Ovary (tissue), 3 donors: ENCODE measurements around the gene DPP3.

ENCODE experiments used
- EP300 ChIP-seq: sonication (generic); formaldehyde crosslinking; IDR thresholded peaks from one replicate; pipeline ENCODE4 v1.6.1; 2017; ENCODE audit warnings: antibody characterized with exemption
- POLR2A ChIP-seq: fragments of 450-650 bp; IDR thresholded peaks from one replicate; pipeline ENCODE4 v1.6.1; 2017; ENCODE audit warnings: antibody characterized with exemption, mild to moderate bottlenecking, moderate library complexity
- TF ChIP-seq, protein P1 (sequence below), 3 donors: fragments of 450-650 bp in 2 of 3; fragments of 200-600 bp in 1 of 3; IDR thresholded peaks; one replicate each; pipeline versions ENCODE4 v1.5.1 to v1.8.0; 2016 to 2022; ENCODE audit warnings: antibody characterized with exemption in 3 of 3, mild to moderate bottlenecking in 1 of 3
- donor health status: DM: no; HTN: no; CAD: no.

DNA sequence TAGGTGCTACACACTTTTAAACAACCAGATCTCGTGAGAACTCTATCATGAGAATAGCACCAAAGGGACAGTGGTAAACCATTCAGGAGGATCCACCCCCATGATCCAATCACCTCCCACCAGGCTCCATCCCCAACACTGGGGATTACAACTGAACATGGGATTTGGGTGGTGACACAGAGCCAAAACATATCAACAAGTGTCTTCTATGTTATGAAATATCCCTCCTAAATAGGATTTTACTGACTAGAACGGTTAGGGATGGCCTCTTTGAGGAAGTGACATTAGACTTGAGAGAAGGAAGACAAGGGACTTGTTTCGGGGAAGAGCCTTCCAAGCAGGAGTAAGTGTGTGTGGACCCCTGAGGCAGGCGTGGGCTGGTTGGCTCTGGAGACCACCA, 29.7 kb upstream of the DPP3 start:
- no peak for TF ChIP-seq POLR2A
- TF ChIP-seq, protein P1, sequence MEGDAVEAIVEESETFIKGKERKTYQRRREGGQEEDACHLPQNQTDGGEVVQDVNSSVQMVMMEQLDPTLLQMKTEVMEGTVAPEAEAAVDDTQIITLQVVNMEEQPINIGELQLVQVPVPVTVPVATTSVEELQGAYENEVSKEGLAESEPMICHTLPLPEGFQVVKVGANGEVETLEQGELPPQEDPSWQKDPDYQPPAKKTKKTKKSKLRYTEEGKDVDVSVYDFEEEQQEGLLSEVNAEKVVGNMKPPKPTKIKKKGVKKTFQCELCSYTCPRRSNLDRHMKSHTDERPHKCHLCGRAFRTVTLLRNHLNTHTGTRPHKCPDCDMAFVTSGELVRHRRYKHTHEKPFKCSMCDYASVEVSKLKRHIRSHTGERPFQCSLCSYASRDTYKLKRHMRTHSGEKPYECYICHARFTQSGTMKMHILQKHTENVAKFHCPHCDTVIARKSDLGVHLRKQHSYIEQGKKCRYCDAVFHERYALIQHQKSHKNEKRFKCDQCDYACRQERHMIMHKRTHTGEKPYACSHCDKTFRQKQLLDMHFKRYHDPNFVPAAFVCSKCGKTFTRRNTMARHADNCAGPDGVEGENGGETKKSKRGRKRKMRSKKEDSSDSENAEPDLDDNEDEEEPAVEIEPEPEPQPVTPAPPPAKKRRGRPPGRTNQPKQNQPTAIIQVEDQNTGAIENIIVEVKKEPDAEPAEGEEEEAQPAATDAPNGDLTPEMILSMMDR (IDR thresholded peaks at IDR 0.05), result no peak
- TF ChIP-seq EP300, result no peak
